ENCODE results near the gene RNF112. TPM values are rescaled to one million over a fixed set of nuclear protein-coding genes. Genes with fewer than 3 reads are reported as not detected.
A peak's percentile ranks its signal among the peaks of the same experiment; 100 is the strongest.

The RNF112 gene
- total RNA-seq, 1 donor from 2014 or later: 0.84 TPM

GRCh38 chr17:19372011-19372370 lies 39.0 kb upstream of the RNF112 start:
- H3K4me1 Mint-ChIP-seq: peaks cover 26% of the 10 kb centered on the region
- no peaks in the 10 kb centered on the region for H3K36me3 Mint-ChIP-seq (ENCODE audit: low read depth)
- H3K27me3 Mint-ChIP-seq (ENCODE audit: low read depth): no peaks in the 10 kb centered on the region
- no peak for DNase-seq (ENCODE audit: low read depth, low spot score)
- H3K9me3 Mint-ChIP-seq: no peaks in the 10 kb centered on the region
- H3K27ac Mint-ChIP-seq (ENCODE audit: unreplicated experiment): no peak overlapping the region
- no peak for TF ChIP-seq CTCF (conservative IDR thresholded peaks at IDR 0.05)
- peak overlapping the region; percentile 31 for H3K4me3 Mint-ChIP-seq

GRCh38 chr17:19372439-19372838 lies 38.6 kb upstream of the RNF112 start:
- Mint-ChIP-seq H3K9me3 (no peaks in the 10 kb centered on the region), H3K4me3 (peak overlapping the region; percentile 9), H3K27ac (ENCODE audit: unreplicated experiment) (peak overlapping the region; percentile 19), H3K36me3 (ENCODE audit: low read depth) (no peaks in the 10 kb centered on the region), H3K4me1 (peaks cover 29% of the 10 kb centered on the region), H3K27me3 (ENCODE audit: low read depth) (no peaks in the 10 kb centered on the region)
- DNase-seq (ENCODE audit: low read depth, low spot score): no peak
- no peak for TF ChIP-seq CTCF (conservative IDR thresholded peaks at IDR 0.05)

- no peak overlapping the region for H3K27ac Mint-ChIP-seq (ENCODE audit: unreplicated experiment)
- DNase-seq (ENCODE audit: low read depth, low spot score): no peak
These were observed 38.0 kb upstream of the RNF112 start for GRCh38 chr17:19372866-19373504.

GRCh38 chr17:19374136-19374535 lies 36.9 kb upstream of the RNF112 start:
- Mint-ChIP-seq H3K27me3 (ENCODE audit: low read depth) (no peaks in the 10 kb centered on the region), H3K4me1 (peaks cover 31% of the 10 kb centered on the region), H3K4me3 (peak overlapping the region; percentile 68), H3K27ac (ENCODE audit: unreplicated experiment) (no peak overlapping the region), H3K36me3 (ENCODE audit: low read depth) (no peaks in the 10 kb centered on the region), H3K9me3 (no peaks in the 10 kb centered on the region)
- no peak for DNase-seq (ENCODE audit: low read depth, low spot score)
- no peak for TF ChIP-seq CTCF (conservative IDR thresholded peaks at IDR 0.05)

More at GRCh38 chr17:19372866-19373504, 38.0 kb upstream of the RNF112 start:
- Mint-ChIP-seq H3K4me3 (peak overlapping the region; percentile 9), H3K4me1 (peaks cover 29% of the 10 kb centered on the region), H3K27me3 (ENCODE audit: low read depth) (no peaks in the 10 kb centered on the region), H3K36me3 (ENCODE audit: low read depth) (no peaks in the 10 kb centered on the region), H3K9me3 (no peaks in the 10 kb centered on the region)
- TF ChIP-seq CTCF (conservative IDR thresholded peaks at IDR 0.05): no peak

GRCh38 chr17:19375732-19376131 lies 35.3 kb upstream of the RNF112 start:
- Mint-ChIP-seq H3K27ac (ENCODE audit: unreplicated experiment) (no peak overlapping the region), H3K4me3 (peak overlapping the region; percentile 81), H3K36me3 (ENCODE audit: low read depth) (peaks cover 4% of the 10 kb centered on the region), H3K9me3 (no peaks in the 10 kb centered on the region), H3K27me3 (ENCODE audit: low read depth) (no peaks in the 10 kb centered on the region), H3K4me1 (peaks cover 39% of the 10 kb centered on the region)
- DNase-seq (ENCODE audit: low read depth, low spot score): no peak
- TF ChIP-seq CTCF (conservative IDR thresholded peaks at IDR 0.05): no peak

All from neural crest cell (in vitro differentiated cells).